ENCODE measurements around the gene ANKMY1. TPM values are rescaled to one million over a fixed set of nuclear protein-coding genes. Genes with fewer than 3 reads are reported as not detected.

ANKMY1 gene
- total RNA-seq, 1 donor from 2014 or later, result 11.4 TPM

DNA sequence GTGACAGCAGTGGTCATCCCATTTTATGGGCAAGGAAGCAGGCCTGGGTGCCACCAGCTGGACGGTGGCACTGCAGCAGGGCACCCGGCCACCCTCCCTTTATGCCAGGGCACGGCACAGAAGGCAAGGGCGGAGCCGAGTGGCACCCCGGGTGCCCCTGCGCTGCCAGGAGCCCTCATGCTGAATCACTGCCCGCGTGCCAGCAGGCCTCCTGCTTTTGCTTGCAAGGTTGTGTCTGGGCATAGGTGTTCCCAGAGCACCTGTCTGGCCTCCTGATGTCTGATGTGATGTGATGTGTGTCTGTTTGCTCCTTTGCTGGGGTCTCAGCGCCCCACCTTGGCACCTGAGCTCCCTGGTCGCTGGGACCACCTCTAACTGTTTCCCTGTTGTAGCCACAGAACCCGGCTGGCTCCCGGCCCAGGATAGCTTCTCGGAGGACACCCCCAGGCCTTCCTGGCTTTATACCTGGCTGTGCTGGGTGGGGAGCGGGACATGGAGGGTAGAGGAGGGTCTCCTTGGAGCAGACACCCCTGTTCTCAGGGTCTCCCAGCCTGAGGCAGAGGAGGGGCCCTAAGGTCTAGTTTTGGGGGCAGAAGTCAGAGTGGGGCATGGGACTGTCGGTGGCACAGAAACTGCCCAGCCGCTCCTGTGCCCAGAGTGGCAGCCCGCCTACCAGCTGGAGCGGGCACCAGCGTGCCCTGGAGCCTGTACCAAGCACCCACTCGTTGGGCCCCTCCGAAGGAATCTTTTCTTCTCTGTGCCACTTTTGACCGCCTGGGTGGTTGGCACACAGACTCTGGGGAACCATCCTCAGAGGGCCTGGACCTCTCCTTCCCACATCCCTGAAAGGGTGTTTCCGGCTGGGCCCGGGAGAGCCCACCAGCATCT is 118.7 kb downstream of the ANKMY1 start:
- no peak for DNase-seq (ENCODE audit: low spot score)

DNA sequence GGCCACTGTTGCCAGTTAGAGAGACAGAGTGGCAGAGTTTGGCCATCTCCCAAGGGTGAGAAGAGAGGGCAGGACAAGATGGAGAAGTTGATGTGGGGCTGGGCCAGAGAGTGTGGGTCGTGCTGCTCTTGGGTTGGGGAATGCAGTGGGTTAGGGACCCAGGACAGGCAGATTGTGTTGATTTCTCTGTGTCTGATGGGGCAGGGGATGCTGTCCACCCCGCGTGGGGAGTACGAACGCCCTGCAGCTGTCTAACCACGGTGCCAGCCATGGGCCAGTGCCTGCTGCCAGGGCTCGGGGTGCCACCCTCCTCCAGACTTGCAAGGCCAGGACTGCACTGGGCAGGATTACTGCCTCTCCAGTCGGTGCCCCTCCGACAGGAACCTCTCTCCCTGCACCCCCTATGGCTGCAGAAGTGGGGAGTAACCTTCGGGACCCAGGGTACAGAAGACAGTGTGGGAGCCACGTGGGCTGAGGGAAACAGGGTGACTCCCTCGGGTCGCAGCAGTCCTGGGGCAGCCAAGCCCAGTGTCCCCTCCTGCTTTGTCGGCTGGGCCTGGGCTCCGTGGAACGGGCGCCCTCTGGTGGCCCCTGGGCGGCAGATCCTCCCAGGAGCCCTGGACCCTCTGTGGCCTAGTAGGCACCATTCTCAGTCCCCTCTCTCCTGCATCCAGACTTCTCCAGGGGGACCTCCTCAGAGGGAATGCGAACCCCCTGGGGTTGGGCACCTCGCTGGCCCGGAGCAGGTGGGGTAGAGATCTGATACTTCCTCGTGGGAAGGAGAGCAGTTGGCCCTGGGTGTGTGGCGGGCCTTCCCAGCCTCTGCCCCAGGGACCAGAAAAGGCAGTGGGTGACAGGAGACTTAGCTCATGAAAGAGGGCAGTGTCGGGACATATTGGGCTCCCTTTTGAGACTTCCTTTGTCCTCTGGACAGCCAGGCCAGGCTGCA is 119.7 kb downstream of the ANKMY1 start:
- no peak for DNase-seq (ENCODE audit: low spot score)

DNA sequence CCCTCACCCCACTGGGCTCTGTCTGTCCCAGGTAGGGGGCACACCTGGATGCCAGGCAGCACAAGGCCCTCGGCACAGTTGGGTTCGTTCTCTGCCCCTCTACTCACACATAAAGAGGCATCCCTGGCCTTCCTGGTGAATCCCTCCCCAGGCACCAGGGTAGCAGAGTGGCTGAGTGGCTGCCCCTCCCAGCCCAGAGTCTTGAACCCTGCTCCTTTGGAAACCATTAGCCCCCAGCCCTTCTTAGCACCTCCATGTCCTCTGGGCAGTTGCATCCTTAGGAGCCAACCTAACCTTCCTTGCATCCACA is 120.3 kb downstream of the ANKMY1 start:
- DNase-seq (ENCODE audit: low spot score), result no peak

DNA sequence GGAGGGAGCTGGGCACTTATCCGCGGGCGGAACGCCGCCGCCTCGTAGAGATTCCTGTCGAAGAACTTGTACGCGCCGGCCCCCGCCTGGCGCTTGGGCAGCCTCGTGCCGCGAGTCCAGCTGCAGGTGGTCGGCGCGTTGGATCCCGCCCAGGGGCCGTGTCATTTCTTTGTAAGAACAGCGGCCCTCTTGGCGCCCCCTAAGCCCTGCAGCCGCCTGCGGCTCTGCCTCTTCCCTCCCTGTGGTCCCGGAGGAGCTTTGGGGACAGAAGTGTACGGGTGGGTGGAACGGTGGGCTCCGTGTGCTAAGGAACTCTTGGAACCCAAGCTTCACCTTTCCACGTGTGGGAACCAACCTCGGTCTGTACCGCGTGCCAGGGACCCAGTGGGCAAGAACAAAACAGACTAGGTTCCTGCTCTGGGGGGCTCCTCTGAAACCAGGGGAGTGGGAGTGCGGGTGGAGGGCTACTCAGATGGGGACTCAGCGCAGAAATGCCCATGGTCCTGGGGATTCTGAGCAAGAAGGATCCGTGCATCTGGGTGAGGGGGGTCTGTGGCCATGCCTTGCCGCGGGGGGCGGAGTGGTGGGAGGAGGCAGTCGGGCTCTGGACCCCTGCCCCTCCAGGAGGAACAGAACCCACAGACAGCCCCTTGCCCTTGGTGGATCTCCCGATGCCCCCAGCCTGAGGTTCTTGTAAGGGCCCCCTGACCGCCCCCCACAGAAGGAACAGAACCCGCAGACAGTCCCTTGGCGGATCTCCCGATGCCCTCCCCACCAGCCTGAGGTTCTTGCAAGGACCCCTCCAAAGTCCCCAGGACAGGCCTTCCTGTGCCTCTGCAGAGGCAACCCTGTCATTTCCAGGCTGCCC is 120.9 kb downstream of the ANKMY1 start:
- no peak for DNase-seq (ENCODE audit: low spot score)

DNA sequence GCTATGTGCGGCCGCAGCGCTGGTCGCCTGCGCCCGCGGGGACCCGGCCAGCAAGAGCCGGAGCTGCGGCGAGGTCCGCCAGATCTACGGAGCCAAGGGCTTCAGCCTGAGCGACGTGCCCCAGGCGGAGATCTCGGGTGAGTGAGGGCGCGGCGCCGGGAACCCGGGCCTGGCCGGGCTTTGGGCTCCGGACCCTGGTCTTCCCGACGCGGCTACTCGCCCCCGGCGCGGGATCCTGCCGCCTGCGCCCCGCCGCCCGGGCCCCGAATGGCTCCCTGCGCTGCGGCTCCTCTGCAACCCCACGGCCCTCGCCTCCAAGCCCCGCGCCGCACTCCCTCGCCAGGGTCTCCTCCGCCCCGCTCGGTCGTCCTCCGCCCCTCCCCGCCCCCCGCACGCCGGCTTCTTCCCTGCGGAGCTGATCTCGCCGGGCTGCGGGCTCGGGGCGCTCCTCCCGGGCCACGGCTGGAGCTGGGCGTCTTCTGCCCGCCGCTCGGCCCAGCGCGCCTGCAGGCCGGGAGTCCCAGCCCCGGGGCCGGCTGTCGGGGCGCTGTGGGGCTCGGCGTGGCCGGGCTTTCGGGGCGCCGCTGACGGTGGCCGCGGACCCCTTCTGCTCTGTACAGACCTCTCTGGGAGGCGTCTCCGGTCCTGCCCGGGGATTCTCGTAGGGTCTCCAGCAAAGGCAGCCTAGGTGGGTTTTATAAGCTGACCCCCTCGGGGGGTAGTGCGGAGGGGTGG is 121.7 kb downstream of the ANKMY1 start:
- no peak for DNase-seq (ENCODE audit: low spot score)

GRCh38 chr2:240435457-240435947 is 122.3 kb downstream of the ANKMY1 start, which contains the start of gene GPC1:
Gene GPC1, plus strand, starts transcription at chr2:240435663. Its CDS starts 256 bp downstream, at chr2:240435919.
- DNase-seq (ENCODE audit: low spot score), result no peak

DNA sequence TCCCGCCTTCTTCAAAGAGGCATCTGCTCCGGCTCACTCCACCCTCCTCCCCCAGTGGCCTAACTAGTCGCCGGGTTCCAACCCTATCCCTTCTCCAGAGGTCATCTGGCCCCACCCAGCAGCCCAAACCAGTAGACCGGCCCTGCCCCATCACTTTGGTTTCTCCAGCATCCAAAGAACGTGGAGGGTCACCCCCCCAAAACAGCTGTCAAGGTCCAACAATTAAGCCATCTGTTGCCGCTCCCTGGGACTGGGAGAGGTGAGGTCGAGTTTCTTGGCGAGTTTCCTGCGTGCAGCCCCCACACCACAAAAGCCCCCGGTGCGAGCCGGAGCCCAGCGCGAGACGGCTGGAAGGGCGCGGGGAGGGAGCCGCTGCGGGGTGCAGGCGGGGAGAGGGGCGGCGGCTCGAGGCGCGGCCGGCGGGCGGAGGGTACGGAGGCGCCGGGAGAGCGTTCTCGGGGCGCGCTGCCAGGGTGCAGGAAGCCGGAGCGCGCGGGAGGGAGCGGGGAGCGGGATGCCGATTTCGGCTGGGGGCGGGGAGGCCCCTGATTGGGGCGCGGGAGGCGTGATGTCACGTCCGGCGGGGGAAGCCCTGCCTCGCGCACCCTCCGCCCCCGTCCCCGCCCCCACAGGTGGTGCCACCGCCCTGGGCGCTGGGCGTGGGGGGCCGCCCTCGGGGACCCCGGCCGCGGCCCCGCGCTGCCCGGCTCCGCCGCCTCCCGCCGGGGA is 122.9 kb downstream of the ANKMY1 start:
- DNase-seq (ENCODE audit: low spot score), result no peak

GRCh38 chr2:240433973-240434727 is 123.6 kb downstream of the ANKMY1 start:
- DNase-seq (ENCODE audit: low spot score), result peak; percentile 91

DNA sequence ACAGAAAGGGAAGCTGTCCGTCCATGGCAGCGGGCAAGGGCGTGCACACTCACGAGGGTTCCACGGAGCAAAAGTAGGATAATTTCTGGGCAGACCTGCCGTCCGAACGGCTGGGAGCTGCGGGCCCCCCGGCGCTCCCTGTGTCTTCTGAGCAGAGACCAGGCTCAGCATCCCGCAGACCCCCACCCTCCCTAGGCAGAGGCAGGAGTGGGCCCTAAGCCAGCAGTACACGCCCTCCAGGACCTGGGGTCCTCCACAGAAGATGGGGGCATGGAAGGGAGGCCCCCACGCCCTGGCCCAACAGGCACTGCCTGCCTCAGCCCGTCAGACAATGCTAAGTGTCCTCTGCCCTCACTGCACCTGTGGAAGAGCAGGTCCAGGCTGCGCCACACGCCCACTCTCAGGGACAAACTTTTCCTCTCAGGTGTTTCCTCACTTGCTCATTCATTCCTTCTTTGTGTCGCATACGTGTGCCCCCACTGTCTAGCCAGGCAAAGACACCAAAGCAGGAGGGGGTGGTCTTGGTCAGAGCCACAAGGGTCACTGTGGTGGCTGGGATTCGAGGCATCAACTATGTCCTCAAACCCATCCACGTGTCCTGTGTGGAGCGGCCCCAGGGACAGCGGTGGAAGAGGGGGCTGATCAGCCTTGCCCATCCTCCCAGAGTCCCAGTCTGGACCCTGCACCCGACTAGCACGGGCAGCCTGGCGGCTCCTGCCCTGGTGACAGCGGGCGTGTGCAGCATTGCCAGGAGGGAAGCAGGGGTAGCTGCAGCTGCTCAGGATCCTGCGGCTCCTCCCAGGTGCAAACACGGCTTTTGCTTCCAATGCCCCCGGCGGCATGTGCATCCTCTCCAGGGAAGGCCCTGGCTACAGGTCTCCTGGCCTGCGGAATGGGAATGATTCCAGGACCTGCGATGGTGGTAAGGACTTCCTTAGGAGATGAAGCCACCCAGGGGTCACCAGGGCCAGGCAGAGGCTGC is 124.7 kb downstream of the ANKMY1 start:
- DNase-seq (ENCODE audit: low spot score), result peak; percentile 79

DNA sequence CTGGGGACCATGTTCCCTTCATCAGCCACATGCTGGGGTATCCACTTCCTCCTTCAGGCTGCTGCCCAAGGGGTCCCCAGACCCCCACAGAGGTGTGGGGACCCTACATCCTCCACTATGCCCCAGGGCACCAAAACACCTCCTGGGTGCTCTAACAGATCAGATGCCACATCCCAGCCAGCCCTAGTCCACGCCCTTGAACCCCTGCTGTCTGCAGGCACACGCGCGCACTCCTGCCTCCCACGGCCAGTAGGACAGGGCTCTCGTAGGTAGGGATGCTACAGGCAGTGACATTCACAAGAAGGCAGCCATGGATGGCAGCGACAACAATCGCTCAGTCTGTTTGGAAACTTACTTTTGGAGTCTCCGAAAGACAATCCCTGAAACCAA is 125.4 kb downstream of the ANKMY1 start:
- peak; percentile 71 for DNase-seq (ENCODE audit: low spot score)

GRCh38 chr2:240431661-240432424 is 125.9 kb downstream of the ANKMY1 start:
- DNase-seq (ENCODE audit: low spot score), result peak; percentile 85

GRCh38 chr2:240431271-240431660 is 126.5 kb downstream of the ANKMY1 start:
- DNase-seq (ENCODE audit: low spot score), result peak; percentile 81

DNA sequence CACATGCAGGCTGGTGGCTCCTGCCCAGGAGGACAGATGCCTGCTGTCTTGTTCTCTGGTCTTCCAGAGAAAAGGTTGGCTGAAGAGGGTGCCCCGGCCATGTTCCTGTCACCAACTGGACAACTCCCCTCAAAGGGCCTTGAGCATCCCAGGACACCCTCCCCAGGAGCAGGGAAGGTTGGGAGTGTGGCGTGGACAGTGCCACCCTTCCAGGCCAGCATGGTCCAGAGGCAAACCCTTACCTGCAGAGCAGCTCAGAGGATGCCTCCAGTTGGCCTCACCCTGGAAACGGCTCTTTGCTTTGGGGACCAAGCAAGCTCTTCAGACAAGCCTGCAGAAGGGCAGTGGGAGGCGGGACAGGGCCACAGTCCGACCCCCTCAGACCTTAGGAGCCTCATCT is 127.2 kb downstream of the ANKMY1 start:
- DNase-seq (ENCODE audit: low spot score), result peak; percentile 71

GRCh38 chr2:240429872-240430491 is 127.8 kb downstream of the ANKMY1 start:
- peak; percentile 75 for DNase-seq (ENCODE audit: low spot score)

Data from mesenteric fat pad (tissue), 1 donor.